ACC112 (cell line): ENCODE results near the gene RIN3.

Source experiments
- H2AFZ ChIP-seq: fragments of 200-600 bp; sonication (generic); one replicate; pipeline ENCODE4 v1.6.0; 2017; ENCODE audit warnings: antibody characterized with exemption, low read length; ENCODE audit not compliant: unreplicated experiment
- H3K27ac ChIP-seq: fragments of 200-600 bp; sonication (generic); 2 replicates; pipeline ENCODE4 v1.5.1; 2014; ENCODE audit warnings: low read depth, mild to moderate bottlenecking, antibody characterized with exemption, low read length, moderate library complexity
- H3K27me3 ChIP-seq: fragments of 200-600 bp; sonication (generic); 2 replicates; pipeline ENCODE4 v1.6.1; 2014; ENCODE audit warnings: mild to moderate bottlenecking, antibody characterized with exemption, low read length, moderate library complexity, mixed read lengths; ENCODE audit not compliant: insufficient read depth
- H3K36me3 ChIP-seq: fragments of 200-600 bp; sonication (generic); 2 replicates; pipeline ENCODE4 v1.6.1; 2016; ENCODE audit warnings: mild to moderate bottlenecking, antibody characterized with exemption, low read length, moderate library complexity, mixed read lengths; ENCODE audit not compliant: insufficient read depth
- H3K4me1 ChIP-seq: fragments of 200-600 bp; sonication (generic); one replicate; pipeline ENCODE4 v1.6.1; 2016; ENCODE audit warnings: low read length, mixed read lengths; ENCODE audit not compliant: insufficient read depth, unreplicated experiment, control insufficient read depth
- H3K4me3 ChIP-seq: fragments of 200-600 bp; sonication (generic); 2 replicates; pipeline ENCODE4 v1.5.1; 2014; ENCODE audit warnings: mild to moderate bottlenecking, low read depth, low read length
- H3K79me2 ChIP-seq: fragments of 200-600 bp; sonication (generic); one replicate; pipeline ENCODE4 v1.6.0; 2016; ENCODE audit warnings: low read length; ENCODE audit not compliant: control insufficient read depth, unreplicated experiment, insufficient read depth

The RIN3 gene

GRCh38 chr14:92473261-92473968 is 40.2 kb upstream of the RIN3 start:
- no peaks in the 10 kb centered on the region for H3K79me2 ChIP-seq
- no peaks in the 10 kb centered on the region for H3K27me3 ChIP-seq
- H3K36me3 ChIP-seq, result no peaks in the 10 kb centered on the region
- H3K4me1 ChIP-seq, result peaks cover 46% of the 10 kb centered on the region
- peak overlapping the region; percentile 64 for H3K27ac ChIP-seq
- peak overlapping the region; percentile 37 for H2AFZ ChIP-seq
- H3K4me3 ChIP-seq, result no peak overlapping the region

- H3K4me1 ChIP-seq, result peaks cover 46% of the 10 kb centered on the region
- H3K27ac ChIP-seq, result peak overlapping the region; percentile 64
- no peaks in the 10 kb centered on the region for H3K36me3 ChIP-seq
- H3K4me3 ChIP-seq, result no peak overlapping the region
- no peaks in the 10 kb centered on the region for H3K79me2 ChIP-seq
- peak overlapping the region; percentile 37 for H2AFZ ChIP-seq
- H3K27me3 ChIP-seq, result no peaks in the 10 kb centered on the region
Observed at GRCh38 chr14:92473969-92474535, 39.5 kb upstream of the RIN3 start.

GRCh38 chr14:92475037-92475436 is 38.5 kb upstream of the RIN3 start:
- no peak overlapping the region for H3K4me3 ChIP-seq
- H2AFZ ChIP-seq, result no peak overlapping the region
- no peaks in the 10 kb centered on the region for H3K36me3 ChIP-seq
- no peaks in the 10 kb centered on the region for H3K27me3 ChIP-seq
- H3K4me1 ChIP-seq, result peaks cover 46% of the 10 kb centered on the region
- no peak overlapping the region for H3K27ac ChIP-seq
- H3K79me2 ChIP-seq, result no peaks in the 10 kb centered on the region

- peaks cover 46% of the 10 kb centered on the region for H3K4me1 ChIP-seq
- H2AFZ ChIP-seq, result no peak overlapping the region
- H3K27ac ChIP-seq, result peak overlapping the region; percentile 30; the same call in 1 of the 2 replicates
- no peak overlapping the region for H3K4me3 ChIP-seq
- no peaks in the 10 kb centered on the region for H3K27me3 ChIP-seq
- H3K36me3 ChIP-seq, result no peaks in the 10 kb centered on the region
- H3K79me2 ChIP-seq, result no peaks in the 10 kb centered on the region
Observed at GRCh38 chr14:92475451-92476187, 38.0 kb upstream of the RIN3 start.

GRCh38 chr14:92480856-92481255 is 32.7 kb upstream of the RIN3 start:
- H3K36me3 ChIP-seq, result no peaks in the 10 kb centered on the region
- no peak overlapping the region for H3K27ac ChIP-seq
- H3K79me2 ChIP-seq, result no peaks in the 10 kb centered on the region
- H3K4me1 ChIP-seq, result peaks cover 4% of the 10 kb centered on the region
- H3K27me3 ChIP-seq, result 0 out of 2 replicates have a peak, but pooled peaks cover 16% of the 10 kb centered on the region
- H3K4me3 ChIP-seq, result no peak overlapping the region
- H2AFZ ChIP-seq, result no peak overlapping the region

- Histone ChIP-seq H3K4me1 (no peaks in the 10 kb centered on the region), H3K27me3 (0 out of 2 replicates have a peak, but pooled peaks cover 16% of the 10 kb centered on the region), H3K27ac (no peak overlapping the region)
Observed at GRCh38 chr14:92481386-92481785, 32.2 kb upstream of the RIN3 start.

GRCh38 chr14:92481811-92482555 is 31.6 kb upstream of the RIN3 start:
- no peaks in the 10 kb centered on the region for H3K4me1 ChIP-seq
- H3K27ac ChIP-seq, result no peak overlapping the region
- no peaks in the 10 kb centered on the region for H3K79me2 ChIP-seq
- H2AFZ ChIP-seq, result no peak overlapping the region
- 0 out of 2 replicates have a peak, but pooled peaks cover 16% of the 10 kb centered on the region for H3K27me3 ChIP-seq
- no peak overlapping the region for H3K4me3 ChIP-seq
- no peaks in the 10 kb centered on the region for H3K36me3 ChIP-seq

More at GRCh38 chr14:92481386-92481785, 32.2 kb upstream of the RIN3 start:
- Histone ChIP-seq H2AFZ (no peak overlapping the region), H3K79me2 (no peaks in the 10 kb centered on the region), H3K36me3 (no peaks in the 10 kb centered on the region), H3K4me3 (no peak overlapping the region)

GRCh38 chr14:92482621-92483319 is 30.8 kb upstream of the RIN3 start:
- Histone ChIP-seq H3K36me3 (no peaks in the 10 kb centered on the region), H3K4me1 (no peaks in the 10 kb centered on the region), H3K79me2 (no peaks in the 10 kb centered on the region), H2AFZ (no peak overlapping the region), H3K4me3 (no peak overlapping the region), H3K27me3 (0 out of 2 replicates have a peak, but pooled peaks cover 16% of the 10 kb centered on the region), H3K27ac (no peak overlapping the region)

- Histone ChIP-seq H3K4me3 (no peak overlapping the region), H3K4me1 (no peaks in the 10 kb centered on the region), H3K36me3 (no peaks in the 10 kb centered on the region), H3K79me2 (no peaks in the 10 kb centered on the region), H2AFZ (no peak overlapping the region), H3K27me3 (0 out of 2 replicates have a peak, but pooled peaks cover 16% of the 10 kb centered on the region), H3K27ac (no peak overlapping the region)
Observed at GRCh38 chr14:92484132-92484823, 29.3 kb upstream of the RIN3 start.
